GM12872 (cell line): ENCODE results near the gene PRPS2.

Experiments
- CTCF ChIP-seq: IDR thresholded peaks from 3 replicates; pipeline ENCODE4 v1.5.1; 2011; ENCODE audit warnings: low read depth, mild to moderate bottlenecking, low read length, moderate library complexity; ENCODE audit not compliant: insufficient read depth

The PRPS2 gene

GRCh38 chrX:12871257-12871656 lies 80.0 kb downstream of the PRPS2 start:
- TF ChIP-seq CTCF, result no peak

GRCh38 chrX:12872741-12873140 lies 81.5 kb downstream of the PRPS2 start:
- no peak for TF ChIP-seq CTCF
